Measurements from ENCODE around the gene TMEM59. TPM values are rescaled to one million over a fixed set of nuclear protein-coding genes. Genes with fewer than 3 reads are reported as not detected.

TMEM59 gene
- total and polyA plus RNA-seq, 2 of the 8 experiments (the other 6 are each of a cell fraction or from before 2014, with no cell fraction given) = 116 to 139 TPM

- TF ChIP-seq, protein P1, sequence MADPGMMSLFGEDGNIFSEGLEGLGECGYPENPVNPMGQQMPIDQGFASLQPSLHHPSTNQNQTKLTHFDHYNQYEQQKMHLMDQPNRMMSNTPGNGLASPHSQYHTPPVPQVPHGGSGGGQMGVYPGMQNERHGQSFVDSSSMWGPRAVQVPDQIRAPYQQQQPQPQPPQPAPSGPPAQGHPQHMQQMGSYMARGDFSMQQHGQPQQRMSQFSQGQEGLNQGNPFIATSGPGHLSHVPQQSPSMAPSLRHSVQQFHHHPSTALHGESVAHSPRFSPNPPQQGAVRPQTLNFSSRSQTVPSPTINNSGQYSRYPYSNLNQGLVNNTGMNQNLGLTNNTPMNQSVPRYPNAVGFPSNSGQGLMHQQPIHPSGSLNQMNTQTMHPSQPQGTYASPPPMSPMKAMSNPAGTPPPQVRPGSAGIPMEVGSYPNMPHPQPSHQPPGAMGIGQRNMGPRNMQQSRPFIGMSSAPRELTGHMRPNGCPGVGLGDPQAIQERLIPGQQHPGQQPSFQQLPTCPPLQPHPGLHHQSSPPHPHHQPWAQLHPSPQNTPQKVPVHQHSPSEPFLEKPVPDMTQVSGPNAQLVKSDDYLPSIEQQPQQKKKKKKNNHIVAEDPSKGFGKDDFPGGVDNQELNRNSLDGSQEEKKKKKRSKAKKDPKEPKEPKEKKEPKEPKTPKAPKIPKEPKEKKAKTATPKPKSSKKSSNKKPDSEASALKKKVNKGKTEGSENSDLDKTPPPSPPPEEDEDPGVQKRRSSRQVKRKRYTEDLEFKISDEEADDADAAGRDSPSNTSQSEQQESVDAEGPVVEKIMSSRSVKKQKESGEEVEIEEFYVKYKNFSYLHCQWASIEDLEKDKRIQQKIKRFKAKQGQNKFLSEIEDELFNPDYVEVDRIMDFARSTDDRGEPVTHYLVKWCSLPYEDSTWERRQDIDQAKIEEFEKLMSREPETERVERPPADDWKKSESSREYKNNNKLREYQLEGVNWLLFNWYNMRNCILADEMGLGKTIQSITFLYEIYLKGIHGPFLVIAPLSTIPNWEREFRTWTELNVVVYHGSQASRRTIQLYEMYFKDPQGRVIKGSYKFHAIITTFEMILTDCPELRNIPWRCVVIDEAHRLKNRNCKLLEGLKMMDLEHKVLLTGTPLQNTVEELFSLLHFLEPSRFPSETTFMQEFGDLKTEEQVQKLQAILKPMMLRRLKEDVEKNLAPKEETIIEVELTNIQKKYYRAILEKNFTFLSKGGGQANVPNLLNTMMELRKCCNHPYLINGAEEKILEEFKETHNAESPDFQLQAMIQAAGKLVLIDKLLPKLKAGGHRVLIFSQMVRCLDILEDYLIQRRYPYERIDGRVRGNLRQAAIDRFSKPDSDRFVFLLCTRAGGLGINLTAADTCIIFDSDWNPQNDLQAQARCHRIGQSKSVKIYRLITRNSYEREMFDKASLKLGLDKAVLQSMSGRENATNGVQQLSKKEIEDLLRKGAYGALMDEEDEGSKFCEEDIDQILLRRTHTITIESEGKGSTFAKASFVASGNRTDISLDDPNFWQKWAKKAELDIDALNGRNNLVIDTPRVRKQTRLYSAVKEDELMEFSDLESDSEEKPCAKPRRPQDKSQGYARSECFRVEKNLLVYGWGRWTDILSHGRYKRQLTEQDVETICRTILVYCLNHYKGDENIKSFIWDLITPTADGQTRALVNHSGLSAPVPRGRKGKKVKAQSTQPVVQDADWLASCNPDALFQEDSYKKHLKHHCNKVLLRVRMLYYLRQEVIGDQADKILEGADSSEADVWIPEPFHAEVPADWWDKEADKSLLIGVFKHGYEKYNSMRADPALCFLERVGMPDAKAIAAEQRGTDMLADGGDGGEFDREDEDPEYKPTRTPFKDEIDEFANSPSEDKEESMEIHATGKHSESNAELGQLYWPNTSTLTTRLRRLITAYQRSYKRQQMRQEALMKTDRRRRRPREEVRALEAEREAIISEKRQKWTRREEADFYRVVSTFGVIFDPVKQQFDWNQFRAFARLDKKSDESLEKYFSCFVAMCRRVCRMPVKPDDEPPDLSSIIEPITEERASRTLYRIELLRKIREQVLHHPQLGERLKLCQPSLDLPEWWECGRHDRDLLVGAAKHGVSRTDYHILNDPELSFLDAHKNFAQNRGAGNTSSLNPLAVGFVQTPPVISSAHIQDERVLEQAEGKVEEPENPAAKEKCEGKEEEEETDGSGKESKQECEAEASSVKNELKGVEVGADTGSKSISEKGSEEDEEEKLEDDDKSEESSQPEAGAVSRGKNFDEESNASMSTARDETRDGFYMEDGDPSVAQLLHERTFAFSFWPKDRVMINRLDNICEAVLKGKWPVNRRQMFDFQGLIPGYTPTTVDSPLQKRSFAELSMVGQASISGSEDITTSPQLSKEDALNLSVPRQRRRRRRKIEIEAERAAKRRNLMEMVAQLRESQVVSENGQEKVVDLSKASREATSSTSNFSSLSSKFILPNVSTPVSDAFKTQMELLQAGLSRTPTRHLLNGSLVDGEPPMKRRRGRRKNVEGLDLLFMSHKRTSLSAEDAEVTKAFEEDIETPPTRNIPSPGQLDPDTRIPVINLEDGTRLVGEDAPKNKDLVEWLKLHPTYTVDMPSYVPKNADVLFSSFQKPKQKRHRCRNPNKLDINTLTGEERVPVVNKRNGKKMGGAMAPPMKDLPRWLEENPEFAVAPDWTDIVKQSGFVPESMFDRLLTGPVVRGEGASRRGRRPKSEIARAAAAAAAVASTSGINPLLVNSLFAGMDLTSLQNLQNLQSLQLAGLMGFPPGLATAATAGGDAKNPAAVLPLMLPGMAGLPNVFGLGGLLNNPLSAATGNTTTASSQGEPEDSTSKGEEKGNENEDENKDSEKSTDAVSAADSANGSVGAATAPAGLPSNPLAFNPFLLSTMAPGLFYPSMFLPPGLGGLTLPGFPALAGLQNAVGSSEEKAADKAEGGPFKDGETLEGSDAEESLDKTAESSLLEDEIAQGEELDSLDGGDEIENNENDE (IDR thresholded peaks at IDR 0.05; ENCODE audit: insufficient replicate concordance, low read length) = no peak
- TF ChIP-seq ZNF274 (IDR thresholded peaks at IDR 0.05; ENCODE audit: borderline replicate concordance, extremely low read depth, low read length) (no peak), CTBP2 (IDR thresholded peaks at IDR 0.05; ENCODE audit: borderline replicate concordance, insufficient read depth, insufficient read length, low read length) (no peak), HDAC6 (IDR thresholded peaks at IDR 0.05; ENCODE audit: low read depth, low read length) (no peak), POLR2A (IDR thresholded peaks at IDR 0.05; ENCODE audit: control extremely low read depth in 1 of 2, low read depth in 2 of 2, low read length in 2 of 2) (no peak)
- TF ChIP-seq, protein P2, sequence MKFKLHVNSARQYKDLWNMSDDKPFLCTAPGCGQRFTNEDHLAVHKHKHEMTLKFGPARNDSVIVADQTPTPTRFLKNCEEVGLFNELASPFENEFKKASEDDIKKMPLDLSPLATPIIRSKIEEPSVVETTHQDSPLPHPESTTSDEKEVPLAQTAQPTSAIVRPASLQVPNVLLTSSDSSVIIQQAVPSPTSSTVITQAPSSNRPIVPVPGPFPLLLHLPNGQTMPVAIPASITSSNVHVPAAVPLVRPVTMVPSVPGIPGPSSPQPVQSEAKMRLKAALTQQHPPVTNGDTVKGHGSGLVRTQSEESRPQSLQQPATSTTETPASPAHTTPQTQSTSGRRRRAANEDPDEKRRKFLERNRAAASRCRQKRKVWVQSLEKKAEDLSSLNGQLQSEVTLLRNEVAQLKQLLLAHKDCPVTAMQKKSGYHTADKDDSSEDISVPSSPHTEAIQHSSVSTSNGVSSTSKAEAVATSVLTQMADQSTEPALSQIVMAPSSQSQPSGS (IDR thresholded peaks at IDR 0.05; ENCODE audit: low read length) = no peak
These were observed 28.6 kb upstream of the TMEM59 start (continued) for GRCh38 chr1:54081306-54082270.
